H1 (cell line): ENCODE measurements around the gene CRTC3. TPM values are rescaled to one million over a fixed set of nuclear protein-coding genes. Genes with fewer than 3 reads are reported as not detected.
"Not testable (repeated sequence)": the region's sequence is repeated elsewhere in the genome, so short reads cannot be mapped to it uniquely, and the experiment has no call there.

ENCODE experiments used
- CTCF ChIA-PET: fragments of 300-600 bp; sonication (Branson Sonifier 250); formaldehyde crosslinking; loops from one replicate; lab custom pipeline; 2021; ENCODE audit not compliant: partially characterized antibody; lab: Charles Lee
- POLR2A ChIA-PET: fragments of 300-600 bp; sonication (Branson Sonifier 250); formaldehyde crosslinking; loops from one replicate; lab custom pipeline; 2021; ENCODE audit warnings: inconsistent platforms; ENCODE audit not compliant: partially characterized antibody; lab: Charles Lee
- DNase-seq, 2 experiments: peaks; one replicate each; pipeline versions ENCODE4 v3.0.0 to v3.0.0-alpha.2; 2010 to 2022; ENCODE audit warnings: low spot score in 2 of 2, low read depth in 1 of 2, mixed read lengths in 1 of 2
- FAIRE-seq: peaks from 2 replicates; lab custom pipeline; 2011; peaks lifted over from hg19 to GRCh38; lab: Jason Lieb, UNC
- H2AFZ ChIP-seq: 2 replicates; pipeline ENCODE4 v1.8.1; 2012; ENCODE audit warnings: low read length, inconsistent platforms
- H2AK5ac ChIP-seq: 2 replicates; pipeline ENCODE4 v1.6.1; 2013; ENCODE audit warnings: low read depth, low read length
- H2BK120ac ChIP-seq: replicated peaks from 2 replicates; pipeline ENCODE3; 2013; ENCODE audit warnings: low read depth, low read length, inconsistent platforms
- H2BK12ac ChIP-seq: 2 replicates; pipeline ENCODE4 v1.6.1; 2013; ENCODE audit warnings: low read depth, low read length
- H2BK15ac ChIP-seq: 2 replicates; pipeline ENCODE4 v1.6.1; 2013; ENCODE audit warnings: low read length
- H2BK20ac ChIP-seq: 2 replicates; pipeline ENCODE4 v1.6.1; 2013; ENCODE audit warnings: low read length
- H2BK5ac ChIP-seq: 2 replicates; pipeline ENCODE4 v1.6.1; 2013; ENCODE audit warnings: low read depth, low read length
- H3K14ac ChIP-seq: 2 replicates; pipeline ENCODE4 v1.6.1; 2013; ENCODE audit warnings: inconsistent platforms; ENCODE audit not compliant: insufficient read length
- H3K18ac ChIP-seq: 2 replicates; pipeline ENCODE4 v1.6.1; 2013; ENCODE audit warnings: low read length; ENCODE audit errors: extremely low read depth
- H3K23ac ChIP-seq: 2 replicates; pipeline ENCODE4 v1.6.1; 2013; ENCODE audit warnings: inconsistent platforms; ENCODE audit not compliant: insufficient read length
- H3K23me2 ChIP-seq: 2 replicates; pipeline ENCODE4 v1.6.1; 2013; ENCODE audit warnings: low read depth, low read length
- H3K27ac ChIP-seq: 2 replicates; pipeline ENCODE4 v1.6.1; 2011; ENCODE audit warnings: low read depth, low read length, inconsistent platforms
- H3K27me3 ChIP-seq, 4 experiments: replicated peaks in 1 of 4; 1 replicate in 1 of 4; 2 replicates in 3 of 4; pipeline versions ENCODE4 v1.6.1 to v1.8.1; 2011 to 2013; ENCODE audit warnings: low read length in 3 of 4, mild to moderate bottlenecking in 3 of 4, inconsistent platforms in 2 of 4, mixed read lengths in 2 of 4, moderate library complexity in 1 of 4; ENCODE audit not compliant: control insufficient read depth in 3 of 4, insufficient read depth in 3 of 4; ENCODE audit errors: extremely low read depth in 1 of 4
- H3K36me3 ChIP-seq, 4 experiments: 2 replicates each; pipeline versions ENCODE4 v1.6.1 to v1.8.1; 2011 to 2013; ENCODE audit warnings: mild to moderate bottlenecking in 4 of 4, low read length in 3 of 4, moderate library complexity in 2 of 4, control low read depth in 1 of 4, inconsistent platforms in 1 of 4; ENCODE audit not compliant: insufficient read depth in 4 of 4, control insufficient read depth in 2 of 4
- H3K4ac ChIP-seq: replicated peaks from 2 replicates; pipeline ENCODE3; 2013; ENCODE audit warnings: low read length, low read depth, mixed read lengths, inconsistent platforms; ENCODE audit not compliant: insufficient read length
- H3K4me1 ChIP-seq, 4 experiments: replicated peaks in 1 of 4; 1 replicate in 1 of 4; 2 replicates in 3 of 4; pipeline versions ENCODE4 v1.6.1 to v1.8.1; 2011 to 2013; ENCODE audit warnings: low read length in 3 of 4, inconsistent platforms in 2 of 4, mixed read lengths in 1 of 4; ENCODE audit not compliant: insufficient read depth in 4 of 4, control insufficient read depth in 3 of 4
- H3K4me2 ChIP-seq, 2 experiments: 2 replicates each; pipeline versions ENCODE4 v1.6.1 to v1.8.1; 2011 to 2013; ENCODE audit warnings: low read depth in 2 of 2, low read length in 2 of 2, control low read depth in 1 of 2, inconsistent platforms in 1 of 2, mild to moderate bottlenecking in 1 of 2; ENCODE audit not compliant: insufficient read depth in 1 of 2
- H3K4me3 ChIP-seq, 4 experiments: fragments of 200-600, 300-600 bp in 1 of 4; sonication (generic), shearing (Covaris generic), sonication (Bioruptor Twin) in 1 of 4; 2 replicates each; pipeline versions ENCODE4 v1.5.1 to v1.8.1; 2011 to 2016; ENCODE audit warnings: low read length in 4 of 4, low read depth in 3 of 4, control low read depth in 2 of 4, inconsistent platforms in 2 of 4, mild to moderate bottlenecking in 2 of 4, mixed read lengths in 1 of 4, moderate library complexity in 1 of 4; ENCODE audit not compliant: insufficient read depth in 2 of 4; ENCODE audit errors: extremely low read depth in 1 of 4
- H3K56ac ChIP-seq: replicated peaks from 2 replicates; pipeline ENCODE3; 2013; ENCODE audit warnings: low read depth, mild to moderate bottlenecking, mixed read lengths, low read length, inconsistent platforms; ENCODE audit not compliant: insufficient read length
- H3K79me1 ChIP-seq: 2 replicates; pipeline ENCODE4 v1.6.1; 2013; ENCODE audit warnings: low read depth, low read length, control low read depth
- H3K79me2 ChIP-seq, 2 experiments: 2 replicates each; pipeline versions ENCODE4 v1.6.1 to v1.8.1; 2012 to 2013; ENCODE audit warnings: low read length in 2 of 2, mild to moderate bottlenecking in 2 of 2, inconsistent platforms in 1 of 2; ENCODE audit not compliant: insufficient read depth in 2 of 2, control insufficient read depth in 1 of 2
- H3K9ac ChIP-seq, 4 experiments: replicated peaks in 1 of 4; 1 replicate in 1 of 4; 2 replicates in 3 of 4; pipeline versions ENCODE4 v1.6.1 to v1.8.1; 2011 to 2013; ENCODE audit warnings: low read depth in 3 of 4, low read length in 3 of 4, control low read depth in 2 of 4, mild to moderate bottlenecking in 2 of 4, moderate library complexity in 2 of 4, inconsistent platforms in 1 of 4; ENCODE audit errors: extremely low read depth in 1 of 4
- H3K9me3 ChIP-seq, 2 experiments: 2 replicates each; pipeline versions ENCODE4 v1.6.1 to v1.8.1; 2012 to 2013; ENCODE audit warnings: mild to moderate bottlenecking in 2 of 2, moderate library complexity in 2 of 2, control low read depth in 1 of 2, inconsistent platforms in 1 of 2, low read depth in 1 of 2, low read length in 1 of 2, mixed read lengths in 1 of 2; ENCODE audit not compliant: insufficient read depth in 2 of 2
- H4K20me1 ChIP-seq, 2 experiments: replicated peaks in 1 of 2; 2 replicates each; pipeline versions ENCODE3 to v1.8.1; 2011 to 2013; ENCODE audit warnings: inconsistent platforms in 2 of 2, low read length in 2 of 2, mild to moderate bottlenecking in 1 of 2; ENCODE audit not compliant: insufficient read depth in 2 of 2, control insufficient read depth in 1 of 2
- H4K5ac ChIP-seq: 2 replicates; pipeline ENCODE4 v1.6.1; 2013; ENCODE audit warnings: low read length, low read depth, mixed read lengths, inconsistent platforms; ENCODE audit not compliant: insufficient read length
- H4K8ac ChIP-seq: 2 replicates; pipeline ENCODE4 v1.8.0; 2013; ENCODE audit warnings: mild to moderate bottlenecking, moderate library complexity, low read length, inconsistent platforms; ENCODE audit not compliant: insufficient read depth; ENCODE audit errors: extremely low read depth
- H4K91ac ChIP-seq: replicated peaks from 2 replicates; pipeline ENCODE3; 2013; ENCODE audit warnings: low read length, mixed read lengths, inconsistent platforms; ENCODE audit not compliant: insufficient read length
- WGBS, 2 experiments: shearing (Covaris generic) in 1 of 2; methylation state at CpG; one replicate each; pipeline versions ENCODE4 v1.1.6 to v1.1.7; 2013 to 2015; ENCODE audit warnings: low lambda C conversion rate in 2 of 2, mixed read lengths in 2 of 2, inconsistent platforms in 1 of 2, low coverage in 1 of 2, missing lambda C conversion rate in 1 of 2; ENCODE audit not compliant: insufficient replicate concordance in 2 of 2, insufficient coverage in 1 of 2, insufficient read length in 1 of 2; ENCODE audit errors: extremely low coverage in 1 of 2, missing lambda C conversion rate in 1 of 2; 5-methylcytosine and 5-hydroxymethylcytosine counted together
- polyA plus RNA-seq, 7 experiments: library from polyadenylated mRNA; depleted of rRNA in 3 of 7; stranded (reverse) in 5 of 7; unstranded in 2 of 7; fragments of >200 nt in 5 of 7; fragments of 200-250 nt in 2 of 7; gene quantifications; 1 replicate in 5 of 7; 2 replicates in 1 of 7; 4 replicates in 1 of 7; pipeline versions ENCODE4 v1.2.1 to v1.2.3, GENCODE V29; 2011 to 2013; ENCODE audit warnings: missing spikeins in 2 of 7, mixed read lengths in 2 of 7
- total RNA-seq: library from RNA; stranded (reverse); fragmentation: NEBNext Ultra II Directional; extraction: Animal tissue kit (Norgen Biotek cat#: 25700); gene quantifications from 2 replicates; pipeline ENCODE4 v1.2.1, GENCODE V29; 2021

The CRTC3 gene
- total and polyA plus RNA-seq, 2 of the 8 experiments (the other 6 are each of a cell fraction or from before 2014, with no cell fraction given), result 5.0 to 5.3 TPM

DNA sequence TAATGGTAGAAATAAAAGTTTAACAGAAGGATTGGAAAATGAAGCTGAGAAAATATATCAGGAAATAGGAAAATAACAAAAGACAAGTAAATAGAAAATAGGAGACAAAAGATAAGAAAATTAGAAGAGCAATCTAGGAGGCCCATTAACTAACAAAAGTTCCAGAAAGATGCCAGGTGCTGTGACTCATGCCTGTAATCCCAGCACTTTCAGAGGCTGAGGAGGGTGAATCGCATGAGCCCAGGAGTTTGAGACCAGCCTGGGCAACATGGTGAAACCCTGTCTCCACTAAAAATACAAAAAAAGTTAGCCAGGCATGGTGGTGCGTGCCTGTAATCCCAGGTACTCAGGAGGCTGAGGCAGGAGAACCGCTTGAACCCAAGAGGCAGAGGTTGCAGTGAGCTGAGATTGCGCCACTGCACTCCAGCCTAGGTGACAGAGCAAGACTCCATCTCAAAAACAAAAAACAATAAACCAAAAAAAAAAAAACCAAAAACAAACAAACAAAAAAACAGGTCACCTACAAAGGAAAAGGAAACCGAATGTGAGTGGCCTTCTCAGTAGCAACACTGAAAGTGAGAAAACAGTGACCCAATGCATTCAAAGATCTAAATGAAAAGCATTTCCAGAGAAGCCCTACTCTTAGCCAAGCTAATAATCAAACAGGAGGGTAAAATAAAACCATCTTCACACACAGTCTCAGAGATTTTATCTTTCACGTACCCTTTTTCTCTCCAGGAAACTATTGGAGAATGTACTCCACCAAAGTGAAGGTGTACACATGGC lies 5.5 kb upstream of the CRTC3 start:
- H3K4me3 ChIP-seq, H2BK5ac ChIP-seq, H3K79me1 ChIP-seq, H3K9ac ChIP-seq, H2BK120ac ChIP-seq, H3K4me2 ChIP-seq, H3K4ac ChIP-seq, H2AK5ac ChIP-seq, POLR2A ChIA-PET, H3K36me3 ChIP-seq, H2BK20ac ChIP-seq, H3K79me2 ChIP-seq, H3K56ac ChIP-seq, H3K18ac ChIP-seq, H3K14ac ChIP-seq, H3K23ac ChIP-seq, H4K5ac ChIP-seq, H3K9me3 ChIP-seq, H4K20me1 ChIP-seq, H3K27me3 ChIP-seq, DNase-seq, H3K4me1 ChIP-seq, H2BK12ac ChIP-seq, H3K23me2 ChIP-seq, H2AFZ ChIP-seq, H2BK15ac ChIP-seq, FAIRE-seq, H4K8ac ChIP-seq, H3K27ac ChIP-seq, H4K91ac ChIP-seq: not testable (repeated sequence)
- CTCF ChIA-PET, result interaction anchor here (0.6 to 1.5 kb wide), 5 partner anchors 16 to 204 kb away, joined by 3 to 6 read pairs (median 4); no protein-coding TSS in a partner anchor
- WGBS, 2 experiments, result 87% methylated on average over 6 of the region's 6 CpGs; no CpG with 5 or more reads in 1 of the 2 experiments
